ENCODE results near the gene CCDC91. TPM values are rescaled to one million over a fixed set of nuclear protein-coding genes. Genes with fewer than 3 reads are reported as not detected.
A peak's percentile ranks its signal among the peaks of the same experiment; 100 is the strongest.

CCDC91 gene
- total and polyA plus RNA-seq, 2 donors from 2014 or later = 17.5 to 35.7 TPM

DNA sequence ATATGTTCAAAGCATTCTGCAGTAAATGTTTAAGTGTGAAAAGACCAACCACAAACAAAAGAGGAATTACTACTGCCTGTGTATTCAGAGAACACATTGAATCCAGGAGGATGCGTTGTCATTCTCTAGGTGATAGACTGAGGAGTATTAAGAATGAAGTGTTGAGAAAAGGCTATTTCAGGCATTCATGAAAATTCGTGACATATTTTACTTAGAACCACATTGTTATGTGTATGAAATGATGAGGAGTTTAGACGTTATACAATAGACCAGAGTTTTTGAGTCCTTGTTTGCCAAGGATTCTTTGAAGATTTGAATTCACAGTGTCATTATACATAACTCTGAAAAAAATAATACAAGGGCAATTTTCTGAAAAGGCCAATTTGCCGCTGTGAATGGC, 251.8 kb downstream of the CCDC91 start:
- Histone ChIP-seq H3K27ac (ENCODE audit: low read depth in 2 of 2, low read length in 2 of 2) (no peak overlapping the region), H3K27me3 (ENCODE audit: control insufficient read depth, insufficient read depth, low read length) (no peaks in the 10 kb centered on the region), H3K9ac (ENCODE audit: low read length in 3 of 3) (no peak overlapping the region), H3K9me3 (ENCODE audit: control insufficient read depth in 2 of 3, insufficient read depth in 1 of 3, low read length in 3 of 3) (no peaks in the 10 kb centered on the region), H3K36me3 (ENCODE audit: control insufficient read depth in 2 of 3, insufficient read depth in 3 of 3, low read length in 3 of 3) (no peaks in the 10 kb centered on the region), H3K4me3 (ENCODE audit: low read length in 3 of 3) (no peak overlapping the region), H3K4me1 (ENCODE audit: control insufficient read depth in 2 of 3, insufficient read depth in 2 of 3, low read depth in 1 of 3, low read length in 3 of 3) (no peaks in the 10 kb centered on the region)
- FAIRE-seq (no peak), DNase-seq (no peak)
- intact Hi-C loops (cut with DNase I) = no loop called here
- TF ChIP-seq CTCF (IDR thresholded peaks at IDR 0.05; ENCODE audit: borderline replicate concordance, extremely low read depth, insufficient read depth) = no peak

DNA sequence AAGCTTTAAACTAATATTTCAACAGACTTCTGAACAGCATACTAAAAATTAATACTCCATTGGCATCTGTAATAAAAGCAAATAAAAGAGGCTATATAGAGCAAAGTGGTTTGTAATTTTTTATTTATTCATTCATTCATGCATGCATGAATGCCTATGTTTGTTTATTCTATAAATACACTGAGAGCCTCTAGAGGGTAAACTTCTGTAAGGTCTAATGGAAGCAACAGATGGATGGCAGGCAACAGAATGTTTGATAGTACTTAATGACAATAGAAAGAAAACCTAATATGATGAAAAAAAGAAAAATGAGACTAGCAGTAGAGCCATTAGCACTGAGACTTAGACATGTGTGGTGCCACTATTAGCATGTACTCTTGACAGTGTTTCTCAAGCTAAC, 253.1 kb downstream of the CCDC91 start:
- Histone ChIP-seq H3K4me3 (ENCODE audit: low read length in 3 of 3) (no peak overlapping the region), H3K27ac (ENCODE audit: low read depth in 2 of 2, low read length in 2 of 2) (no peak overlapping the region)

DNA sequence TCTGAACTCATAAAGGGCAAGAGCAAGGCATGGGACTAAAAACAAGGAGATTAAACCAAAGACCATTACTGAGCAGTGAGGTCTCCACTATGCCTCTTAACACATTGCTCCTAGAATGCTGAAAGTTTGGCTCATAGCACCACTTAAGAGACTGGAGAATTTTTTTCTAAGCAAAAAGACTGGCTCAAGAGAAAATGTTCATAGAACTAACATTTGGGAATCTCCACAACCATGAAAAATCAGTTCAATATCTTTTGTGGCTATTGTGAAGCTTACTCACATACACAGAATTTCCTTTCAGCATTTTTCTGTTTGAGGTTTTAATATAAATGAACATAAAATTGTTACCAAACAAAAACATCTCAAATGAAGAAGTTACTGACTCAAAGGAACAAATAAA, 255.8 kb downstream of the CCDC91 start:
- intact Hi-C loops (cut with DNase I) = no loop called here
- H3K27ac ChIP-seq (ENCODE audit: low read depth in 2 of 2, low read length in 2 of 2) = no peak overlapping the region
- H3K4me1 ChIP-seq (ENCODE audit: control insufficient read depth in 2 of 3, insufficient read depth in 2 of 3, low read depth in 1 of 3, low read length in 3 of 3) = no peaks in the 10 kb centered on the region
- no peaks in the 10 kb centered on the region for H3K27me3 ChIP-seq (ENCODE audit: control insufficient read depth, insufficient read depth, low read length)
- H3K36me3 ChIP-seq (ENCODE audit: control insufficient read depth in 2 of 3, insufficient read depth in 3 of 3, low read length in 3 of 3) = no peaks in the 10 kb centered on the region
- DNase-seq = no peak
- H3K9ac ChIP-seq (ENCODE audit: low read length in 3 of 3) = no peak overlapping the region
- TF ChIP-seq CTCF (IDR thresholded peaks at IDR 0.05; ENCODE audit: borderline replicate concordance, extremely low read depth, insufficient read depth) = no peak
- H3K9me3 ChIP-seq (ENCODE audit: control insufficient read depth in 2 of 3, insufficient read depth in 1 of 3, low read length in 3 of 3) = no peaks in the 10 kb centered on the region
- H3K4me3 ChIP-seq (ENCODE audit: low read length in 3 of 3) = no peak overlapping the region
- no peak for FAIRE-seq

More for the DNA sequence above, 253.1 kb downstream of the CCDC91 start:
- Histone ChIP-seq H3K36me3 (ENCODE audit: control insufficient read depth in 2 of 3, insufficient read depth in 3 of 3, low read length in 3 of 3) (no peaks in the 10 kb centered on the region), H3K27me3 (ENCODE audit: control insufficient read depth, insufficient read depth, low read length) (no peaks in the 10 kb centered on the region), H3K4me1 (ENCODE audit: control insufficient read depth in 2 of 3, insufficient read depth in 2 of 3, low read depth in 1 of 3, low read length in 3 of 3) (no peaks in the 10 kb centered on the region), H3K9me3 (ENCODE audit: control insufficient read depth in 2 of 3, insufficient read depth in 1 of 3, low read length in 3 of 3) (no peaks in the 10 kb centered on the region), H3K9ac (ENCODE audit: low read length in 3 of 3) (no peak overlapping the region)
- TF ChIP-seq CTCF (IDR thresholded peaks at IDR 0.05; ENCODE audit: borderline replicate concordance, extremely low read depth, insufficient read depth) = no peak
- intact Hi-C loops (cut with DNase I) = no loop called here
- DNase-seq = no peak
- FAIRE-seq = no peak

DNA sequence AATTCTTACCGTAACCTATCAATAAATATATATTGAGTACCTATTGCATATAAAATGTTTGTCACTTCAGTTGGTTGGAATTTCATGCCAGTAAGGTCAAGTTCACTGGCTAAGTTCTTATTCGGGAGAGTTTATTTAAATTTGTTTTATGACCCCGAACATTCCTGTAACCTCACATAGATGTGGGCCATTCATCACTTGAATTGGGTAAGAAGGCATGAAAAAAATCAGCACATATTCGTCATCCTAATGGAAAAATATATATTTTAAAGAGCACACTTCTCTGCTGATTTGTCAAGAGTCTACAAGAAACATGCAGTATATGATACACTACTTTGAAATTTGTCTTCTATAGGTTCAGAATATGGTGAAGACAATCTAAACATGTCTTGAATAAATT, 263.4 kb downstream of the CCDC91 start:
- H3K4me3 ChIP-seq (ENCODE audit: low read length in 3 of 3) = no peak overlapping the region
- no peaks in the 10 kb centered on the region for H3K4me1 ChIP-seq (ENCODE audit: control insufficient read depth in 2 of 3, insufficient read depth in 2 of 3, low read depth in 1 of 3, low read length in 3 of 3)
- FAIRE-seq (no peak), DNase-seq (peak in 1 of 5 donors; percentile 30)
- H3K9ac ChIP-seq (ENCODE audit: low read length in 3 of 3) = no peak overlapping the region
- H3K27ac ChIP-seq (ENCODE audit: low read depth in 2 of 2, low read length in 2 of 2) = no peak overlapping the region
- no peaks in the 10 kb centered on the region for H3K36me3 ChIP-seq (ENCODE audit: control insufficient read depth in 2 of 3, insufficient read depth in 3 of 3, low read length in 3 of 3)
- no peaks in the 10 kb centered on the region for H3K27me3 ChIP-seq (ENCODE audit: control insufficient read depth, insufficient read depth, low read length)
- no peak for TF ChIP-seq CTCF (IDR thresholded peaks at IDR 0.05; ENCODE audit: borderline replicate concordance, extremely low read depth, insufficient read depth)
- intact Hi-C loops (cut with DNase I) = no loop called here
- H3K9me3 ChIP-seq (ENCODE audit: control insufficient read depth in 2 of 3, insufficient read depth in 1 of 3, low read length in 3 of 3) = no peaks in the 10 kb centered on the region

Measured in kidney (tissue), 14 donors.